GM19438 (cell line): ENCODE data around the gene ENKUR.

Experiments used
- ATAC-seq: cut with Tn5 transposase; IDR thresholded peaks from one replicate; pipeline ENCODE4 v1.9.1; 2021; ENCODE audit warnings: low read depth; ENCODE audit not compliant: unreplicated experiment

The ENKUR gene

GRCh38 chr10:25015828-25016375 is at the start of gene ENKUR:
TSS of gene ENKUR (minus strand) at chr10:25016158. CDS start at chr10:25015936, 222 bp downstream.
- peak; percentile 67 for ATAC-seq

GRCh38 chr10:25064401-25064800 is 48.4 kb upstream of the ENKUR start:
- ATAC-seq: no peak

GRCh38 chr10:25063644-25064043 is 47.7 kb upstream of the ENKUR start:
- ATAC-seq: no peak

- ATAC-seq: no peak
Observed at GRCh38 chr10:25063157-25063556, 47.2 kb upstream of the ENKUR start.

- no peak for ATAC-seq
Observed at GRCh38 chr10:25061711-25062449, 45.9 kb upstream of the ENKUR start.

GRCh38 chr10:25061125-25061524 is 45.2 kb upstream of the ENKUR start:
- ATAC-seq: no peak

- no peak for ATAC-seq
Observed at GRCh38 chr10:25059990-25060389, 44.0 kb upstream of the ENKUR start.

- no peak for ATAC-seq
Observed at GRCh38 chr10:25057886-25058285, 41.9 kb upstream of the ENKUR start.

- no peak for ATAC-seq
Observed at GRCh38 chr10:25056726-25057125, 40.8 kb upstream of the ENKUR start.

GRCh38 chr10:25052012-25052411 is 36.1 kb upstream of the ENKUR start:
- no peak for ATAC-seq

GRCh38 chr10:25050402-25050801 is 34.4 kb upstream of the ENKUR start:
- no peak for ATAC-seq

GRCh38 chr10:25049966-25050365 is 34.0 kb upstream of the ENKUR start:
- ATAC-seq: no peak

GRCh38 chr10:25048450-25048849 is 32.5 kb upstream of the ENKUR start:
- no peak for ATAC-seq

GRCh38 chr10:25047591-25048301 is 31.8 kb upstream of the ENKUR start:
- ATAC-seq: no peak

- no peak for ATAC-seq
Observed at GRCh38 chr10:25047088-25047487, 31.1 kb upstream of the ENKUR start.

- ATAC-seq: no peak
Observed at GRCh38 chr10:25046641-25047040, 30.7 kb upstream of the ENKUR start.

- no peak for ATAC-seq
Observed at GRCh38 chr10:25039531-25039930, 23.6 kb upstream of the ENKUR start.

- ATAC-seq: no peak
Observed at GRCh38 chr10:25038325-25038724, 22.4 kb upstream of the ENKUR start.

GRCh38 chr10:25036381-25036780 is 20.4 kb upstream of the ENKUR start:
- no peak for ATAC-seq

GRCh38 chr10:25029519-25029918 is 13.6 kb upstream of the ENKUR start:
- ATAC-seq: no peak

- no peak for ATAC-seq
Observed at GRCh38 chr10:25028711-25029110, 12.8 kb upstream of the ENKUR start.

- ATAC-seq: no peak
Observed at GRCh38 chr10:25026463-25026862, 10.5 kb upstream of the ENKUR start.
